ENCODE data around the gene CBX1. TPM values are rescaled to one million over a fixed set of nuclear protein-coding genes. Genes with fewer than 3 reads are reported as not detected.

The CBX1 gene
- total and polyA plus RNA-seq, 2 of the 13 experiments (the other 11 are each of a cell fraction or from before 2014, with no cell fraction given), result 17.8 to 108 TPM

- no peak for TF ChIP-seq FOXA1 (IDR thresholded peaks at IDR 0.05)
- peak; percentile 45; the same call in 1 of the 2 replicates for TF ChIP-seq FOXA1 (CRISPR knock-in tag; IDR thresholded peaks at IDR 0.05)
- no peak for TF ChIP-seq ZNF143 (CRISPR knock-in tag; IDR thresholded peaks at IDR 0.05)
- TF ChIP-seq ATF5 (CRISPR knock-in tag; IDR thresholded peaks at IDR 0.05; ENCODE audit: low read depth), result no peak
- peak; percentile 93 for TF ChIP-seq FOXK2 (IDR thresholded peaks at IDR 0.05)
- 0 out of 2 replicates have a peak, but pooled peaks have one; percentile 36 for TF ChIP-seq HDAC1 (CRISPR knock-in tag; IDR thresholded peaks at IDR 0.05)
- TF ChIP-seq GABPA (IDR thresholded peaks at IDR 0.05; ENCODE audit: low read depth, low read length), result no peak
- no peak for TF ChIP-seq GABPA (CRISPR knock-in tag; IDR thresholded peaks at IDR 0.05; ENCODE audit: low read depth)
- 0 out of 2 replicates have a peak, but pooled peaks have one; percentile 51 for TF ChIP-seq ZMAT3 (CRISPR knock-in tag; conservative IDR thresholded peaks at IDR 0.05)
These were observed 49.4 kb downstream of the CBX1 start (continued) for GRCh38 chr17:48051706-48052486.

- WGBS (ENCODE audit: low lambda C conversion rate), result 86% methylated on average over 10 of the region's 10 CpGs
- DNase-seq (ENCODE audit: low spot score), result no peak
- Histone ChIP-seq H2AFZ (ENCODE audit: low read length) (no peak overlapping the region), H3K4me1 (ENCODE audit: insufficient read depth, low read length) (peaks cover 75% of the 10 kb centered on the region), H3K9ac (ENCODE audit: insufficient read depth, low read depth, low read length) (peak overlapping the region; percentile 71), H3K36me3 (replicated peaks in 1 of 2; ENCODE audit: control insufficient read depth in 1 of 2, insufficient read depth in 2 of 2, low read length in 2 of 2) (peaks cover 19 to 56% of the 10 kb centered on the region in 2 experiments), H3K79me2 (ENCODE audit: insufficient read depth, low read length) (peaks cover 53% of the 10 kb centered on the region), H3K27ac (ENCODE audit: extremely low read length, insufficient read depth, low read length) (peak overlapping the region; percentile 83), H4K20me1 (ENCODE audit: insufficient read depth, low read length) (peaks cover 45% of the 10 kb centered on the region), H3K4me3 (replicated peaks in 1 of 3; ENCODE audit: insufficient read depth in 1 of 3, low read depth in 2 of 3, low read length in 3 of 3) (peak overlapping the region in 2 of 3 experiments; percentile 19 to 53; a peak in 4 of 6 replicates), H3K4me2 (ENCODE audit: low read depth, low read length) (peak overlapping the region; percentile 93), H3K27me3 (ENCODE audit: control insufficient read depth in 1 of 2, insufficient read depth in 2 of 2, low read length in 2 of 2) (no peaks in the 10 kb centered on the region; a peak in 1 of 5 replicates), H3K9me3 (ENCODE audit: low read length) (no peaks in the 10 kb centered on the region)
- BruUV-seq (replicated peaks), result no TSS peak
- ChIA-PET CTCF (ENCODE audit: low intra/inter-chr PET ratio, low total read pairs) (interaction anchor here (1.1 kb wide), 1 partner anchor 23 kb away, joined by 3 read pairs; no protein-coding TSS in a partner anchor), POLR2A (no interaction called here)
- no peak for FAIRE-seq
- in situ Hi-C loops (cut with HindIII; ENCODE audit: extremely low pct_ligation_motif_present, low pct_unique_long_range_greater_than_20kb) (no loop called here), intact Hi-C loops (cut with micrococcal nuclease; ENCODE audit: unreplicated experiment) (no loop called here)
- ATAC-seq, result no peak
- TF ChIP-seq ZMYM4 (CRISPR knock-in tag; IDR thresholded peaks at IDR 0.05) (0 out of 2 replicates have a peak, but pooled peaks have one; percentile 2), NRL (CRISPR knock-in tag; IDR thresholded peaks at IDR 0.05; ENCODE audit: borderline replicate concordance) (0 out of 2 replicates have a peak, but pooled peaks have one; percentile 27), HMGXB3 (CRISPR knock-in tag; IDR thresholded peaks at IDR 0.05; ENCODE audit: borderline replicate concordance) (no peak), ZFYVE20 (CRISPR knock-in tag; IDR thresholded peaks at IDR 0.05; ENCODE audit: borderline replicate concordance, low read depth) (no peak), ZNF687 (CRISPR knock-in tag; IDR thresholded peaks at IDR 0.05) (peak; percentile 51)
These were observed 50.0 kb downstream of the CBX1 start for GRCh38 chr17:48051283-48051682.
